ENCODE measurements around the gene TMEM132A. TPM values are rescaled to one million over a fixed set of nuclear protein-coding genes. Genes with fewer than 3 reads are reported as not detected.

TMEM132A gene
- total and polyA plus RNA-seq, 10 of the 15 experiments (the other 5 are each of a cell fraction or from before 2014, with no cell fraction given), result 0.16 to 25.0 (median 4.3) TPM

DNA sequence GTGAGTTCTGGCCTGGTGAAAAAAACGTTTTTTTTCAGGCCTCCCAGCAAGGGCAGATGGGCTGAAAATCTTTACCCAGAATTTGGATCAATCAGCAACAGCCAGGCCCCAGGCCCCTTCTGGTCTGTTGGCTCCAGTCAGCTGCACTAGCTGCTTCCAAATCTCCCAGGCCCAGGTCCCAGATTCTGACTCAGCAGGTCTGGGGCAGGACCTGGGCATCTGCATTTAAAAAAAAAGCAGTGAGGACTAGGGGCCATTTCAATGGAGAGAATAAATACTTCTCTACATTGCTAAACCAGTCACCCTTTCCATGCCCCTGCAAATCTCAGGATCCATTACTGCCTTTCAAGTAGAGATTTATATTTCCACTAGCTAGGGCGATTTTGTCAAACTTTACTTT lies 23.4 kb downstream of the TMEM132A start:
- Histone ChIP-seq H3K27me3 (replicated peaks in 1 of 2; ENCODE audit: control insufficient read depth in 2 of 2, insufficient read depth in 2 of 2, low read length in 1 of 2) (no peaks in the 10 kb centered on the region), H3K9ac (ENCODE audit: control insufficient read depth, insufficient read depth, low read length) (no peak overlapping the region)
- SMC1A ChIA-PET (ENCODE audit: uncharacterized antibody, unreplicated experiment), result interaction anchor here (0.8 to 7.6 kb wide), 4 partner anchors 17 to 389 kb away, joined by 3 to 76 read pairs (median 5); partner anchors contain the start of genes PRPF19 and TMEM109

DNA sequence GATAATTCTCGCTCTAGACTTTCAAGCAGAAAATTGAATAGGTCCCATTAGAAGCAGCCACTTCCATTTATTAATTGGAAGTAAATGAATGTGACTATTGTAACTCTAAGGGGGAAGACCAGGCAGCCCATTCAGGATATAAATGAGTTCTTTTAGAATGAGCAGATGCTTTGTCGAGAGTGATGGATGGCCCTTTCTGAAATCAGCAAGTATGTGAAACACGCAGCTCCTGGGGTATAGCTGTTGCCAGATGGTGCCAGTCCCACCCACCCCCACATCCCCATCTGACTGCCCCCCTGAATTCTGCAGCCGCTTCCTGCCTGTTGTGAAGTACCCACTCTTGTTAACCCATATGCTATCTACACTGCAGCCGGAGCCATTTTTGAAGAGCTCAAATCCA lies 24.0 kb downstream of the TMEM132A start:
- DNase-seq (ENCODE audit: low read depth, low spot score) (no peak), FAIRE-seq (no peak), ATAC-seq (no peak)
- peaks cover 72% of the 10 kb centered on the region for H3K79me2 ChIP-seq (ENCODE audit: control insufficient read depth, insufficient read depth, low read length)
- ChIA-PET POLR2A (interaction anchor here (2.3 to 3.3 kb wide), 2 partner anchors 8 to 35 kb away, joined by 6 to 9 read pairs; partner anchors contain the start of gene TMEM109), RAD21 (ENCODE audit: unreplicated experiment) (interaction anchor here (0.7 to 4.1 kb wide), 7 partner anchors 21 to 191 kb away, joined by 3 to 43 read pairs (median 4); partner anchors contain the start of gene TMEM109), SMC1A (ENCODE audit: uncharacterized antibody, unreplicated experiment) (interaction anchor here (0.8 to 7.6 kb wide), 8 partner anchors 17 to 388 kb away, joined by 3 to 76 read pairs (median 4); partner anchors contain the start of genes PRPF19 and TMEM109), CTCF (interaction anchor here (0.6 to 1.6 kb wide), 7 partner anchors 23 to 183 kb away, joined by 3 to 7 read pairs (median 3); no protein-coding TSS in a partner anchor)
- WGBS (ENCODE audit: insufficient coverage, insufficient replicate concordance, low lambda C conversion rate, missing lambda C conversion rate), result 91% methylated on average over 5 of the region's 5 CpGs
- in situ Hi-C loops (cut with MboI), result no loop called here
- peaks cover 4 to 7% of the 10 kb centered on the region in 2 experiments; a peak in 3 of 4 replicates for H3K36me3 ChIP-seq (ENCODE audit: control insufficient read depth in 2 of 2, insufficient read depth in 2 of 2, low read length in 1 of 2)
- no peak overlapping the region for H3K27ac ChIP-seq (ENCODE audit: control insufficient read depth, insufficient read depth)
- no peak overlapping the region for H3K9ac ChIP-seq (ENCODE audit: control insufficient read depth, insufficient read depth, low read length)
- BruUV-seq (replicated peaks), result no TSS peak
- H3K4me2 ChIP-seq (ENCODE audit: control insufficient read depth, insufficient read depth), result peak overlapping the region; percentile 64
- no peaks in the 10 kb centered on the region; the same call in none of the 2 replicates for H4K20me1 ChIP-seq (ENCODE audit: control insufficient read depth, insufficient read depth)
- no peak overlapping the region for H2AFZ ChIP-seq (ENCODE audit: control insufficient read depth, low read depth, low read length)
- no peaks in the 10 kb centered on the region for H3K27me3 ChIP-seq (replicated peaks in 1 of 2; ENCODE audit: control insufficient read depth in 2 of 2, insufficient read depth in 2 of 2, low read length in 1 of 2)
- H3K4me3 ChIP-seq, result peak overlapping the region; percentile 65
- TF ChIP-seq ATF7 (IDR thresholded peaks at IDR 0.05; ENCODE audit: low read depth) (no peak), HDAC2 (IDR thresholded peaks at IDR 0.05) (no peak), NBN (IDR thresholded peaks at IDR 0.05) (no peak), RBBP5 (conservative IDR thresholded peaks at IDR 0.05) (no peak), NR2F1 (conservative IDR thresholded peaks at IDR 0.05) (no peak), YY1 (IDR thresholded peaks at IDR 0.05; ENCODE audit: low read depth, low read length) (no peak), CBFB (IDR thresholded peaks at IDR 0.05; ENCODE audit: low read depth) (no peak)
- TF ChIP-seq, protein P1, sequence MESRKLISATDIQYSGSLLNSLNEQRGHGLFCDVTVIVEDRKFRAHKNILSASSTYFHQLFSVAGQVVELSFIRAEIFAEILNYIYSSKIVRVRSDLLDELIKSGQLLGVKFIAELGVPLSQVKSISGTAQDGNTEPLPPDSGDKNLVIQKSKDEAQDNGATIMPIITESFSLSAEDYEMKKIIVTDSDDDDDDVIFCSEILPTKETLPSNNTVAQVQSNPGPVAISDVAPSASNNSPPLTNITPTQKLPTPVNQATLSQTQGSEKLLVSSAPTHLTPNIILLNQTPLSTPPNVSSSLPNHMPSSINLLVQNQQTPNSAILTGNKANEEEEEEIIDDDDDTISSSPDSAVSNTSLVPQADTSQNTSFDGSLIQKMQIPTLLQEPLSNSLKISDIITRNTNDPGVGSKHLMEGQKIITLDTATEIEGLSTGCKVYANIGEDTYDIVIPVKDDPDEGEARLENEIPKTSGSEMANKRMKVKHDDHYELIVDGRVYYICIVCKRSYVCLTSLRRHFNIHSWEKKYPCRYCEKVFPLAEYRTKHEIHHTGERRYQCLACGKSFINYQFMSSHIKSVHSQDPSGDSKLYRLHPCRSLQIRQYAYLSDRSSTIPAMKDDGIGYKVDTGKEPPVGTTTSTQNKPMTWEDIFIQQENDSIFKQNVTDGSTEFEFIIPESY (IDR thresholded peaks at IDR 0.05), result no peak
- H3K4me1 ChIP-seq (ENCODE audit: control insufficient read depth, insufficient read depth, low read length), result peaks cover 21% of the 10 kb centered on the region
- H3K9me3 ChIP-seq (replicated peaks; ENCODE audit: control insufficient read depth, insufficient read depth, low read length), result no peaks in the 10 kb centered on the region
- intact Hi-C loops (cut with micrococcal nuclease; ENCODE audit: unreplicated experiment), result no loop called here

More for the DNA sequence above, 23.4 kb downstream of the TMEM132A start:
- Histone ChIP-seq H3K79me2 (ENCODE audit: control insufficient read depth, insufficient read depth, low read length) (peaks cover 72% of the 10 kb centered on the region), H3K4me2 (ENCODE audit: control insufficient read depth, insufficient read depth) (peak overlapping the region; percentile 64), H3K27ac (ENCODE audit: control insufficient read depth, insufficient read depth) (no peak overlapping the region), H3K4me3 (peak overlapping the region; percentile 39; the same call in 1 of the 2 replicates), H3K36me3 (ENCODE audit: control insufficient read depth in 2 of 2, insufficient read depth in 2 of 2, low read length in 1 of 2) (peaks cover 6 to 10% of the 10 kb centered on the region in 2 experiments; a peak in 3 of 4 replicates), H4K20me1 (ENCODE audit: control insufficient read depth, insufficient read depth) (no peaks in the 10 kb centered on the region; the same call in none of the 2 replicates), H3K9me3 (replicated peaks; ENCODE audit: control insufficient read depth, insufficient read depth, low read length) (no peaks in the 10 kb centered on the region), H2AFZ (ENCODE audit: control insufficient read depth, low read depth, low read length) (no peak overlapping the region), H3K4me1 (ENCODE audit: control insufficient read depth, insufficient read depth, low read length) (peaks cover 15% of the 10 kb centered on the region)
- no peak for TF ChIP-seq IKZF1 (conservative IDR thresholded peaks at IDR 0.05)
- no peak for TF ChIP-seq TCF7 (IDR thresholded peaks at IDR 0.05; ENCODE audit: borderline replicate concordance)
- TF ChIP-seq ZZZ3 (IDR thresholded peaks at IDR 0.05; ENCODE audit: control insufficient read depth, insufficient read length, low read depth), result no peak
- TF ChIP-seq POLR2AphosphoS5 (IDR thresholded peaks at IDR 0.05; ENCODE audit: low read length), result no peak
- DNase-seq (ENCODE audit: low read depth, low spot score), result no peak
- no peak for ATAC-seq
- RAD21 ChIA-PET (ENCODE audit: unreplicated experiment), result interaction anchor here (1.0 to 4.1 kb wide), 4 partner anchors 22 to 116 kb away, joined by 3 to 43 read pairs (median 4); partner anchors contain the start of gene TMEM109
- intact Hi-C loops (cut with micrococcal nuclease; ENCODE audit: unreplicated experiment) (no loop called here), in situ Hi-C loops (cut with MboI) (no loop called here)
- POLR2A ChIA-PET, result interaction anchor here (2.3 kb wide), 1 partner anchor 34 kb away, joined by 6 read pairs; the partner anchor contains the start of gene TMEM109
- 50% methylated on average over 2 of the region's 2 CpGs for WGBS (ENCODE audit: insufficient coverage, insufficient replicate concordance, low lambda C conversion rate, missing lambda C conversion rate)
- BruUV-seq (replicated peaks), result no TSS peak
- FAIRE-seq, result no peak
- CTCF ChIA-PET, result interaction anchor here (0.7 to 1.6 kb wide), 5 partner anchors 32 to 183 kb away, joined by 3 to 7 read pairs (median 3); no protein-coding TSS in a partner anchor
